ENCODE data around the gene ZNF385C.

DNA sequence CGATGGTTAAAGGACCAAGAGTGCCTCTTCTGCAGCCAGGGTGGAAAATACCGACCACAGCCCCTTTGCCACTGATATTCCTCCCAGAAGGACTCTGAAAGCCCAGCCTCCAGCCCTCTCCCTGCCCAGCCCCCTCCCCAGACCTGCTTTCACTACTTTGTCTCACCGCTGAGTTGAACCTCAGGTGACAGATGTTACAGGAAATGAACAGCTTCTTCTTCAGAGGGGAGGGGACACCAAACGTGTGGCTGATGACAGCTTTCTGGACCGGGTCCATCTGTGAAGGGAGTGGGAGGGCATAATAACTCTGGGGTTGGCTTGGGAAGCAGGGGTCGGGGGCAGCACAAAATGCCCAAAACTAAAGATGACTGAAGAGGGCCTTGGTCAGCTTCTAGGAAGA is 64.2 kb downstream of the ZNF385C start:
- TF ChIP-seq, protein P1, sequence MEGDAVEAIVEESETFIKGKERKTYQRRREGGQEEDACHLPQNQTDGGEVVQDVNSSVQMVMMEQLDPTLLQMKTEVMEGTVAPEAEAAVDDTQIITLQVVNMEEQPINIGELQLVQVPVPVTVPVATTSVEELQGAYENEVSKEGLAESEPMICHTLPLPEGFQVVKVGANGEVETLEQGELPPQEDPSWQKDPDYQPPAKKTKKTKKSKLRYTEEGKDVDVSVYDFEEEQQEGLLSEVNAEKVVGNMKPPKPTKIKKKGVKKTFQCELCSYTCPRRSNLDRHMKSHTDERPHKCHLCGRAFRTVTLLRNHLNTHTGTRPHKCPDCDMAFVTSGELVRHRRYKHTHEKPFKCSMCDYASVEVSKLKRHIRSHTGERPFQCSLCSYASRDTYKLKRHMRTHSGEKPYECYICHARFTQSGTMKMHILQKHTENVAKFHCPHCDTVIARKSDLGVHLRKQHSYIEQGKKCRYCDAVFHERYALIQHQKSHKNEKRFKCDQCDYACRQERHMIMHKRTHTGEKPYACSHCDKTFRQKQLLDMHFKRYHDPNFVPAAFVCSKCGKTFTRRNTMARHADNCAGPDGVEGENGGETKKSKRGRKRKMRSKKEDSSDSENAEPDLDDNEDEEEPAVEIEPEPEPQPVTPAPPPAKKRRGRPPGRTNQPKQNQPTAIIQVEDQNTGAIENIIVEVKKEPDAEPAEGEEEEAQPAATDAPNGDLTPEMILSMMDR (conservative IDR thresholded peaks at IDR 0.05) = no peak
- no peak for TF ChIP-seq EZH2 (IDR thresholded peaks at IDR 0.05; ENCODE audit: low read depth)

Data from PC-9 (cell line).